Ascending aorta (tissue), 2 donors: ENCODE results near the gene MED9. TPM values are rescaled to one million over a fixed set of nuclear protein-coding genes. Genes with fewer than 3 reads are reported as not detected.

Experiments
- DNase-seq, 2 donors: peaks; one replicate each; pipeline ENCODE4 v3.0.0-alpha.2; 2019; ENCODE audit warnings: low spot score in 2 of 2
- H3K27ac ChIP-seq, 2 donors: fragments of 200-600 bp; sonication (generic); one replicate each; pipeline ENCODE4 v1.5.1; 2016 to 2017; ENCODE audit warnings: mild to moderate bottlenecking in 1 of 2
- H3K27me3 ChIP-seq: fragments of 200-600 bp; sonication (generic); one replicate; pipeline ENCODE4 v1.5.1; 2017
- H3K36me3 ChIP-seq, 2 donors: fragments of 200-600 bp; sonication (generic); one replicate each; pipeline ENCODE4 v1.5.1; 2016
- H3K4me1 ChIP-seq, 2 donors: fragments of 200-600 bp; sonication (generic); one replicate each; pipeline ENCODE4 v1.5.1; 2016 to 2017; ENCODE audit warnings: mild to moderate bottlenecking in 1 of 2
- H3K4me3 ChIP-seq, 2 donors: fragments of 200-600 bp; sonication (generic); one replicate each; pipeline ENCODE4 v1.5.1; 2016 to 2017; ENCODE audit warnings: mild to moderate bottlenecking in 1 of 2
- H3K9me3 ChIP-seq, 2 donors: fragments of 200-600 bp; sonication (generic); one replicate each; pipeline ENCODE4 v1.5.1; 2016
- intact Hi-C: fragments of 100-400 bp; cut with DNase I; formaldehyde crosslinking; loops from one replicate; pipeline ENCODE4 v1.15.1; 2023
- total RNA-seq: library from RNA; depleted of rRNA; stranded (reverse); fragments of >200 nt; gene quantifications from one replicate; pipeline ENCODE4 v1.1.0, GENCODE V29; 2016
- TF ChIP-seq, protein P1 (sequence below), 3 experiments: fragments of 200-600 bp in 2 of 3; fragments of 450-650 bp in 1 of 3; sonication (generic) in 2 of 3; IDR thresholded peaks; one replicate each; pipeline ENCODE4 v1.5.1; 2016 to 2019; ENCODE audit warnings: antibody characterized with exemption in 3 of 3, mild to moderate bottlenecking in 1 of 3, moderate library complexity in 1 of 3

The MED9 gene
- total RNA-seq, 1 donor from 2014 or later = 16.9 TPM

DNA sequence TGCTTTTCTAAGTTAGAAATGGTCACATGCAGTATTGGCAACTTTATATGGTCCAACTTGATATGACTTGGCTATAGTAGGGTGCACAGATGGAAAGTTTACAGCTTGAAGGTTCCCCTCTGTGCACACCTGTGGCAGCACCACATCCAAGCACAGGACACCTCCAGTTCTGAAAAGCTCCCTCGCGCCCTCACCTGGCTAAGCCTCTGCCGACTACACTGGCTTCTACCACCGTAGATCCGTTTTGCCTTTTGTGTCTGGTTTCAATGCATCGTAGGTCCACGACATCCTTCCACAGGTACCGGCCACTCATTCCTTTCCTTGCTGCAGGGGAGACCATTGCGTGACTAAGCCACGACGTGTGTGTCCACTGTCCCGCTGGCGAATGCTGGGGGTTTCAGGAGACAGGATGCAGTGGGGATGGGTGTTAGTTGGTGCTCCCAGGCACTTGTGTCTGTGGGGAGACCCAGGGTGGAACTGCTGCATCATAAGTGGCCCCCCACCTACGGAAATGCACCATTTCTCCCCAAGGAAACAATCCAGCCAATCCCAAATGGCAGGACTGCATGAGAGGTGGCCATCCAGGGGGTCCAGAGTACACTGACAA is 24.3 kb downstream of the MED9 start:
- TF ChIP-seq, protein P1, sequence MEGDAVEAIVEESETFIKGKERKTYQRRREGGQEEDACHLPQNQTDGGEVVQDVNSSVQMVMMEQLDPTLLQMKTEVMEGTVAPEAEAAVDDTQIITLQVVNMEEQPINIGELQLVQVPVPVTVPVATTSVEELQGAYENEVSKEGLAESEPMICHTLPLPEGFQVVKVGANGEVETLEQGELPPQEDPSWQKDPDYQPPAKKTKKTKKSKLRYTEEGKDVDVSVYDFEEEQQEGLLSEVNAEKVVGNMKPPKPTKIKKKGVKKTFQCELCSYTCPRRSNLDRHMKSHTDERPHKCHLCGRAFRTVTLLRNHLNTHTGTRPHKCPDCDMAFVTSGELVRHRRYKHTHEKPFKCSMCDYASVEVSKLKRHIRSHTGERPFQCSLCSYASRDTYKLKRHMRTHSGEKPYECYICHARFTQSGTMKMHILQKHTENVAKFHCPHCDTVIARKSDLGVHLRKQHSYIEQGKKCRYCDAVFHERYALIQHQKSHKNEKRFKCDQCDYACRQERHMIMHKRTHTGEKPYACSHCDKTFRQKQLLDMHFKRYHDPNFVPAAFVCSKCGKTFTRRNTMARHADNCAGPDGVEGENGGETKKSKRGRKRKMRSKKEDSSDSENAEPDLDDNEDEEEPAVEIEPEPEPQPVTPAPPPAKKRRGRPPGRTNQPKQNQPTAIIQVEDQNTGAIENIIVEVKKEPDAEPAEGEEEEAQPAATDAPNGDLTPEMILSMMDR (IDR thresholded peaks at IDR 0.05) = no peak
- H3K27me3 ChIP-seq = no peaks in the 10 kb centered on the region
- no peak for DNase-seq
- H3K9me3 ChIP-seq = no peaks in the 10 kb centered on the region
- H3K4me1 ChIP-seq = peaks cover 0 to 3% of the 10 kb centered on the region in 2 donors
- intact Hi-C loops = no loop called here
- H3K36me3 ChIP-seq = no peaks in the 10 kb centered on the region
- no peak overlapping the region for H3K27ac ChIP-seq
- no peak overlapping the region for H3K4me3 ChIP-seq

DNA sequence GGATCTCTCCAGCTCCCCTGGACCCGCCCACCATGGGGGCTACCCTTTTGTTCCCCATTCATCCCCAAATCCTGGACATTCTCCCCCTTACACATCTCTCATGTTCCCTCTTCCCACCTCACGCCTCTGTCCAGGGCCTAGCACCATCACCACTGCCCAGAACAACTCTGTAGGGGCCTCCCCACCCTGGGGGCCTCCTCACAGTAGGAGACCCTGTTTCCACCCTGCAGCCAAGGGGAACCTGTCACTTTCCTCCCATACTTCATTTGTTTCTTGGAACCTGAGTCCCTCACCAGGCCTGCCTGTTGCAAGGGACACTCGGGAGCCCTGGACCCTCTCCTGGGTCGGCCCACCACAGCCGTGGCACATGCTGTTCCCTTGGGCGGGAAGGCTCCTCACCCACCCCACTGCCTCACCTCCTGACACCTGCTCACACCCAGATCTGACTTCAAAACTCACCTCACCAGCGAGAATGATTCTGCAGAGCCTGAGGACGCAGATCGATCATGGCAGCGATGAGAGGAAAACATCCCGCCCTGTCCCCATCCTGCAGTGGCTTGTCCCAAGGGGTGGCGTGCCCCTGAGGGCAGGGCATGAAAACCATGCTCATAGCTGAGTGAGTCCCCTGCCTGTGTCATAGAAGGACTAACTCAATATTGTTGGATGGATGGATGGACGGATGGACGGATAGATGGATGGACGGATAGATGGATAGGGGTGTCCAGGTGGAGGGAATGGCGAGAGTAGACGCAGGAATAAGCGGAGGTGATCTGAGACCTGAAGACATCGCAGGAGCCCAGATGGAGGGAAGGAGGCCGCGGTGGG is 26.2 kb downstream of the MED9 start:
- DNase-seq = no peak
- TF ChIP-seq, protein P1 (IDR thresholded peaks at IDR 0.05) = no peak
- no peaks in the 10 kb centered on the region for H3K9me3 ChIP-seq
- intact Hi-C loops = no loop called here
- no peaks in the 10 kb centered on the region for H3K4me1 ChIP-seq
- no peaks in the 10 kb centered on the region for H3K27me3 ChIP-seq
- H3K27ac ChIP-seq = no peak overlapping the region
- H3K4me3 ChIP-seq = no peak overlapping the region
- no peaks in the 10 kb centered on the region for H3K36me3 ChIP-seq

DNA sequence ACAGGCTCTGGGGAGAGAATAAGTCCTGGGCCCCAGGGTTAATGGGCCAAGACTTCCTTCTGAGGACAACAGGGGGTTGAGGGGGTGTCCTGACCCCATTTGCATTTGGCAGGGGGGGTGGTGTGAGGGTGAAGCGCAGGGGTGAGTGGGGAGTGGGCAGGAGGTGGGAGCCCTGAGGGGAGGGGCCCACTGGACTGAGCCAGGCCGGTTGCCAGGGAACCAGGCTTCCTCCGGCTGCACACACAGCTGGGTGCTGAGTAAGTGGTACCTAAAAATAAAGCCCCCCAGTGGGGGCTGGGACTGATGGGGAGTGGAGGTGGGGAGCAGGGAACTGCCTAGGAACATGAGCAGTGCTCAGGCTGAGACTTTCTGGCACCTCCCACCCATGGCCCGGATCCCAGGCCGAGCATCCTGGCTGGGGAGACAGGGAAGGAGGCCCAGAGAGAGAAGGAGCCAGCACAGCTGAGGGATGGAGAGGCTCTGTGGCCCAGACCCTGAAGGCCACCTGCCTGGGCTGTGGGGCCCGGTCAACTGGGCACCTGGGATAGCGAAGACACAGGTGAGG is 26.8 kb downstream of the MED9 start:
- H3K9me3 ChIP-seq = no peaks in the 10 kb centered on the region
- no peaks in the 10 kb centered on the region for H3K4me1 ChIP-seq
- H3K27ac ChIP-seq = no peak overlapping the region
- H3K36me3 ChIP-seq = no peaks in the 10 kb centered on the region
- DNase-seq = no peak
- H3K4me3 ChIP-seq = no peak overlapping the region
- TF ChIP-seq, protein P1 (IDR thresholded peaks at IDR 0.05) = no peak
- intact Hi-C loops = no loop called here
- no peaks in the 10 kb centered on the region for H3K27me3 ChIP-seq

DNA sequence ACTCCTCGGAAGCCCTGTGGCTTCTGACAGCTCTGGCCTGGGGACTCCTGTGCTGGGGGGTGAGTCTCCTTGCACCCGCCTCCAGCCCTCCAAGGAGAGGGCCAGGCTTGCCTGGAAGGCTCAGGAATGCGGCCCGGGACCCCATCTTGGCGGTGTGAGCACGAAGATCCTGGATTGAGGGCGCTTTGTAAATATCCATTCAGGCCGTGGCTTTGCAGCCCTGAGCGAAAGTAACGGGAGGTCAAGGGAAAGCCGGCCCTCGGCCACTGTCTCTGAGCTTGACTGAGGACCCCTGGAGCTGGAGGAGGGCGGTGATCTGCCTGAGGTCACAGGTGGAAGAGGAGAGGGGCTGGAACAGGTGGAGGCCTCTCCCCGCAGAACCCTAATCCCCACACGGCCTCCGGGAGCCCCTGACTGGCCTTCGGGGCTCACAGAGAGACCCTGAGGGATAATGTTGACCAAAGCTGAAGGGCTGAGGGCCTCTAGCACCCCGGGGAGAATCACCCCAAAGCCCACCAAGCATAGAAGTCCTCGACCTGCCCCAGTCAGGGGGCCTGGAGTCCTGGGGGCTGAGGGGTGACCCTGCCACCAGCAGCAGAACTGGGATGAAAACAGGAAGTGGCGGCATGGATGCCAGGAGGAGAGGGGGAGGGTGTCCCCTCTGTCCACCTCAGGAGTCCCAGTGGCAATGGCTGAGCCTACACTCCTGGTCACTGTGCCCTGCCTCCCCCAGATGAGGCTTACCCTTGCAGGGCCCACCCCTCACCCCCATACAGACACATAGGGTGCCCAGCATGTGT is 27.7 kb downstream of the MED9 start:
- Histone ChIP-seq H3K4me1 (no peaks in the 10 kb centered on the region), H3K4me3 (no peak overlapping the region), H3K27me3 (no peaks in the 10 kb centered on the region), H3K36me3 (no peaks in the 10 kb centered on the region), H3K9me3 (no peaks in the 10 kb centered on the region), H3K27ac (no peak overlapping the region)
- intact Hi-C loops = no loop called here
- DNase-seq = no peak
- TF ChIP-seq, protein P1 (IDR thresholded peaks at IDR 0.05) = no peak

DNA sequence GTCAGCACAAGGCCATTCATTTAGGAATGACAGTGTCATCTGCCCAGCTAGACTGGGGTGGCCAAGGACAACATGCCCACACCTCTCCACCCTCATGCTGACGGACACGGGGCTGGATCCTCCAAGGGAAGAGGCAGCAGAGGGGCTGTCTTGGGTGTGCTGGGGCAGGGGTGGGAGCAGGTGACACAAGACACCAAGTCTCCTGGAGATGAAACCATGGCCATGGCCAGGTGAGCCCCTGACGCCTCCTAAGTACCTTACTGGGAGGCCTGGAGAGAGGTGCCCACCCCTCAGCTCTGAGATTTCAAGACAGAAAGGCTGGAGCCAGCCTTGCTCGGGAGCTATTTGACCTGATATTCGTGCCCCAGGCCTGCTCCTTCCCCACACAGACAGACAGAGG is 28.4 kb downstream of the MED9 start:
- no peaks in the 10 kb centered on the region for H3K9me3 ChIP-seq
- DNase-seq = no peak
- H3K27ac ChIP-seq = no peak overlapping the region
- H3K36me3 ChIP-seq = no peaks in the 10 kb centered on the region
- TF ChIP-seq, protein P1 (IDR thresholded peaks at IDR 0.05) = no peak
- intact Hi-C loops = no loop called here
- H3K4me3 ChIP-seq = no peak overlapping the region
- H3K27me3 ChIP-seq = no peaks in the 10 kb centered on the region
- H3K4me1 ChIP-seq = no peaks in the 10 kb centered on the region
